HG02571 (cell line): ENCODE measurements around the gene GTF3C1.

Source experiments
- ATAC-seq: cut with Tn5 transposase; IDR thresholded peaks from one replicate; pipeline ENCODE4 v1.9.1; 2021; ENCODE audit warnings: mild to moderate bottlenecking, moderate library complexity; ENCODE audit not compliant: unreplicated experiment

The GTF3C1 gene

GRCh38 chr16:27489421-27489820 is 60.3 kb downstream of the GTF3C1 start:
- ATAC-seq: no peak

GRCh38 chr16:27486760-27487159 is 63.0 kb downstream of the GTF3C1 start:
- ATAC-seq: no peak

GRCh38 chr16:27486344-27486743 is 63.4 kb downstream of the GTF3C1 start:
- no peak for ATAC-seq

- no peak for ATAC-seq
These were observed 63.9 kb downstream of the GTF3C1 start for GRCh38 chr16:27485811-27486210.

GRCh38 chr16:27485126-27485525 is 64.6 kb downstream of the GTF3C1 start:
- no peak for ATAC-seq

GRCh38 chr16:27483624-27484023 is 66.1 kb downstream of the GTF3C1 start:
- no peak for ATAC-seq

GRCh38 chr16:27483088-27483437 is 66.7 kb downstream of the GTF3C1 start:
- ATAC-seq: no peak

- ATAC-seq: no peak
These were observed 67.2 kb downstream of the GTF3C1 start for GRCh38 chr16:27482397-27483087.

- ATAC-seq: no peak
These were observed 68.3 kb downstream of the GTF3C1 start for GRCh38 chr16:27481282-27481934.

- no peak for ATAC-seq
These were observed 69.0 kb downstream of the GTF3C1 start for GRCh38 chr16:27480761-27481160.

- ATAC-seq: no peak
These were observed 73.5 kb downstream of the GTF3C1 start for GRCh38 chr16:27476240-27476639.

GRCh38 chr16:27475561-27475960 is 74.2 kb downstream of the GTF3C1 start:
- no peak for ATAC-seq

- ATAC-seq: no peak
These were observed 74.8 kb downstream of the GTF3C1 start for GRCh38 chr16:27474921-27475320.

- ATAC-seq: no peak
These were observed 75.7 kb downstream of the GTF3C1 start for GRCh38 chr16:27474041-27474440.

GRCh38 chr16:27473101-27473900 is 76.4 kb downstream of the GTF3C1 start:
- ATAC-seq: no peak

GRCh38 chr16:27472091-27473020 is 77.4 kb downstream of the GTF3C1 start:
- no peak for ATAC-seq

- ATAC-seq: no peak
These were observed 78.1 kb downstream of the GTF3C1 start for GRCh38 chr16:27471661-27472060.

GRCh38 chr16:27470567-27471431 is 78.9 kb downstream of the GTF3C1 start:
- no peak for ATAC-seq

GRCh38 chr16:27468941-27469531 is 80.7 kb downstream of the GTF3C1 start:
- ATAC-seq: no peak

GRCh38 chr16:27465483-27465879 is 84.2 kb downstream of the GTF3C1 start:
- ATAC-seq: no peak
